ENCODE measurements around the gene FAM120AOS. TPM values are rescaled to one million over a fixed set of nuclear protein-coding genes. Genes with fewer than 3 reads are reported as not detected.

Gene FAM120AOS
- total RNA-seq (10 to 100 TPM; 41.2 to 52.9 TPM), polyA plus RNA-seq (ENCODE audit: insufficient read length in 6 of 6) (10 to 100 TPM; 52.5 to 60.0 (median 57.1) TPM)
- long read RNA-seq, donor 1, transcript FAM120AOS-206 (4 exons, 1,491 nt), result major isoform, 12 of 96 reads
- long read RNA-seq, donor 1, transcript FAM120AOS-202 (3 exons, 1,800 nt), result minor isoform, 7 of 96 reads
- long read RNA-seq, donor 1, partial matches to known transcripts, result 73 of 96 reads
- long read RNA-seq, donor 1, other reads (novel, unspliced or antisense), result 0 of 96 reads
- long read RNA-seq, donor 2, transcript FAM120AOS-202 (3 exons, 1,800 nt), result major isoform, 11 of 113 reads
- long read RNA-seq, donor 2, transcript FAM120AOS-206 (4 exons, 1,491 nt), result minor isoform, 9 of 113 reads
- long read RNA-seq, donor 2, partial matches to known transcripts, result 83 of 113 reads
- long read RNA-seq, donor 2, other reads (novel, unspliced or antisense), result 8 of 113 reads
- long read RNA-seq, donor 3, full-length matches to known transcripts, result 19 of 134 reads
- long read RNA-seq, donor 3, partial matches to known transcripts, result 115 of 134 reads
- long read RNA-seq, donor 3, other reads (novel, unspliced or antisense), result 0 of 134 reads
- long read RNA-seq, donor 4, transcript FAM120AOS-202 (3 exons, 1,800 nt), result minor isoform, 6 of 24 reads
- long read RNA-seq, donor 4, transcript FAM120AOS-206 (4 exons, 1,491 nt), result major isoform, 8 of 24 reads
- long read RNA-seq, donor 4, partial matches to known transcripts, result 0 of 24 reads
- long read RNA-seq, donor 4, other reads (novel, unspliced or antisense), result 3 of 24 reads
- long read RNA-seq, donor 5, full-length matches to known transcripts, result 29 of 111 reads
- long read RNA-seq, donor 5, partial matches to known transcripts, result 76 of 111 reads
- long read RNA-seq, donor 5, other reads (novel, unspliced or antisense), result 6 of 111 reads
- long read RNA-seq, donor 6, full-length matches to known transcripts, result 27 of 174 reads
- long read RNA-seq, donor 6, partial matches to known transcripts, result 147 of 174 reads
- long read RNA-seq, donor 6, other reads (novel, unspliced or antisense), result 0 of 174 reads
- long read RNA-seq, donor 7, full-length matches to known transcripts, result 10 of 10 reads
- long read RNA-seq, donor 7, partial matches to known transcripts, result 0 of 10 reads
- long read RNA-seq, donor 7, other reads (novel, unspliced or antisense), result 0 of 10 reads
- long read RNA-seq, donor 8, full-length matches to known transcripts, result 21 of 111 reads
- long read RNA-seq, donor 8, partial matches to known transcripts, result 90 of 111 reads
- long read RNA-seq, donor 8, other reads (novel, unspliced or antisense), result 0 of 111 reads
- long read RNA-seq, donor 9, result 0 reads
- long read RNA-seq, donor 10, transcript FAM120AOS-202 (3 exons, 1,800 nt), result minor isoform, 11 of 34 reads
- long read RNA-seq, donor 10, transcript FAM120AOS-206 (4 exons, 1,491 nt), result major isoform, 13 of 34 reads
- long read RNA-seq, donor 10, transcript FAM120AOS-208 (4 exons, 1,280 nt), result minor isoform, 5 of 34 reads
- long read RNA-seq, donor 10, partial matches to known transcripts, result 0 of 34 reads
- long read RNA-seq, donor 10, other reads (novel, unspliced or antisense), result 3 of 34 reads
- long read RNA-seq, donor 11, full-length matches to known transcripts, result 21 of 46 reads
- long read RNA-seq, donor 11, partial matches to known transcripts, result 25 of 46 reads
- long read RNA-seq, donor 11, other reads (novel, unspliced or antisense), result 0 of 46 reads
- long read RNA-seq, donor 12, full-length matches to known transcripts, result 17 of 262 reads
- long read RNA-seq, donor 12, partial matches to known transcripts, result 245 of 262 reads
- long read RNA-seq, donor 12, other reads (novel, unspliced or antisense), result 0 of 262 reads

GRCh38 chr9:93453047-93453914 is at the start of gene FAM120AOS:
TSS of gene FAM120AOS (minus strand) at chr9:93453581. CDS start at chr9:93452709, 872 bp downstream.
- Histone ChIP-seq H3K4me3 (peak within 1 kb of the TSS; percentile 86 to 98), H3K36me3 (peaks cover 0 to 9% of the 10 kb centered on the region in 2 donors), H3K27me3 (no peaks in the 10 kb centered on the region), H3K4me1 (peaks cover 29 to 56% of the 10 kb centered on the region in 2 donors), H3K9me3 (no peaks in the 10 kb centered on the region), H3K27ac (peak within 1 kb of the TSS; percentile 96 to 99)
- intact Hi-C loops (cut with DNase I), result no loop called here
- DNase-seq (peak; percentile 87 to 94 (median 94)), ATAC-seq (peak; percentile 87)
- no peak for TF ChIP-seq CTCF (IDR thresholded peaks at IDR 0.05)

- ATAC-seq, result peak; percentile 31
Measured at GRCh38 chr9:93501406-93501805, 48.0 kb upstream of the FAM120AOS start.

GRCh38 chr9:93500571-93501298 is 47.4 kb upstream of the FAM120AOS start:
- no peak for TF ChIP-seq CTCF (IDR thresholded peaks at IDR 0.05)
- DNase-seq (no peak), ATAC-seq (peak; percentile 35)
- Histone ChIP-seq H3K27ac (peak overlapping the region; percentile 23 to 76), H3K9me3 (no peaks in the 10 kb centered on the region), H3K27me3 (no peaks in the 10 kb centered on the region), H3K4me1 (peaks cover 0 to 61% of the 10 kb centered on the region in 2 donors), H3K4me3 (peak overlapping the region in 1 of 2 donors; percentile 25), H3K36me3 (peaks cover 0 to 42% of the 10 kb centered on the region in 2 donors)
- intact Hi-C loops (cut with DNase I), result no loop called here

More at GRCh38 chr9:93501406-93501805, 48.0 kb upstream of the FAM120AOS start:
- DNase-seq, result no peak
- Histone ChIP-seq H3K9me3 (no peaks in the 10 kb centered on the region), H3K36me3 (peaks cover 0 to 41% of the 10 kb centered on the region in 2 donors), H3K4me3 (peak overlapping the region in 1 of 2 donors; percentile 25), H3K27ac (peak overlapping the region; percentile 23 to 76), H3K4me1 (peaks cover 0 to 62% of the 10 kb centered on the region in 2 donors), H3K27me3 (no peaks in the 10 kb centered on the region)
- intact Hi-C loops (cut with DNase I), result no loop called here
- no peak for TF ChIP-seq CTCF (IDR thresholded peaks at IDR 0.05)
